ENCODE data around the gene GPATCH8. TPM values are rescaled to one million over a fixed set of nuclear protein-coding genes. Genes with fewer than 3 reads are reported as not detected.

GPATCH8 gene
- total RNA-seq, 1 experiment from 2014 or later = 51.5 TPM

DNA sequence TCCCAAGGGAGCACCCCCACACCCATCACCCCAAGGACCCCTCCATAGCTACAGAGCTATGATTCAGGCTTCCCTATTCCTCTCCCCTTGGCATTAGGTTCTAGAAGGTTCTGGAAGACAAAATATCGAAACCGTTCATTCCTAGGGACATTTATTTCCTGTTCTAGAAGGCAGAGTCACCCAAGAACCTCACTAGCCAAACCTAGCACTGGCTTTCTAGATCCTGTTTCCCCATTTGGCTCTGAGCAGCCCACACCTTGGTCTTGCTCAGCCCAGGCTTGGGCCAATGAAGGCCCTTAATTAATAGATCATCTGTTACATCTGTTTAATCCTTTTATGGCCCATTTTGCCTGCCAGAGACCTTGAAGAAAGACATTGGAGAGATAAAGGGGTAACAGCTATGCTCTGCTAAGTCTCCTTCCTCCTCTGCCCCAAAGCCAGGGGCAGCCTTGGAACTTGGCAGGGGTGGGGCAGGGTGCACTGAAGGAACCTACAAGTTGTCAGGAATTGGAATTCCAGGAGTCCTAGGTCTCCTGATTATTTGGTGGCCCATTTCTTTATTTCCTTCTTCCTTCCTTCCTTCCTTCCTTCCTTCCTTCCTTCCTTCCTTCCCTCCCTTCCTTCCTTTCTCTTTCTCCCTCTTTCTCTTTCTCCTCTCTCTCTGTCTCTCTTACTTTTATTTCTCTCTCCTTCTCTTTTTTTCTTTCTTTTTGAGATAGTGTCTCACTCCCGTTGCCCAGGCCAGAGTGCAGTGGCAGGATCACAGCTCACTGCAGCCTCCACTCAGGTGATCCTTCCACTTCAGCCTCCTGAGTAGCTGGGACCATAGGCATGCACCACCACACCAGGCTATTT is 45.4 kb upstream of the GPATCH8 start:
- H2AFZ ChIP-seq (ENCODE audit: low read length) = no peak overlapping the region
- no peak overlapping the region for H3K27ac ChIP-seq (ENCODE audit: insufficient read length, low read depth, low read length)
- no peak overlapping the region for H3K18ac ChIP-seq (ENCODE audit: insufficient read length, low read depth, low read length)
- H3K56ac ChIP-seq (ENCODE audit: insufficient read length, low read depth, low read length) = no peak overlapping the region
- Mint-ChIP-seq H3K36me3 (ENCODE audit: insufficient read depth in 1 of 3, low read depth in 3 of 3) (peaks cover 0 to 6% (median 4%) of the 10 kb centered on the region in 3 experiments; a peak in 4 of 7 replicates), H3K4me1 (peaks cover 69 to 74% of the 10 kb centered on the region in 2 experiments), H3K27ac (peak overlapping the region in 2 of 3 experiments; percentile 52; a peak in 2 of 7 replicates), H3K4me3 (peak overlapping the region in 1 of 2 experiments; percentile 22; a peak in 1 of 5 replicates), H3K9me3 (peaks cover 2 to 5% of the 10 kb centered on the region in 2 experiments; a peak in 3 of 5 replicates), H3K27me3 (ENCODE audit: low read depth) (peaks cover 86% of the 10 kb centered on the region)
- H3K4ac ChIP-seq (ENCODE audit: low read depth, low read length) = no peak overlapping the region
- no peaks in the 10 kb centered on the region for H3K23me2 ChIP-seq (ENCODE audit: insufficient read length, low read depth, low read length, poor library complexity, severe bottlenecking)
- TF ChIP-seq, protein P1, sequence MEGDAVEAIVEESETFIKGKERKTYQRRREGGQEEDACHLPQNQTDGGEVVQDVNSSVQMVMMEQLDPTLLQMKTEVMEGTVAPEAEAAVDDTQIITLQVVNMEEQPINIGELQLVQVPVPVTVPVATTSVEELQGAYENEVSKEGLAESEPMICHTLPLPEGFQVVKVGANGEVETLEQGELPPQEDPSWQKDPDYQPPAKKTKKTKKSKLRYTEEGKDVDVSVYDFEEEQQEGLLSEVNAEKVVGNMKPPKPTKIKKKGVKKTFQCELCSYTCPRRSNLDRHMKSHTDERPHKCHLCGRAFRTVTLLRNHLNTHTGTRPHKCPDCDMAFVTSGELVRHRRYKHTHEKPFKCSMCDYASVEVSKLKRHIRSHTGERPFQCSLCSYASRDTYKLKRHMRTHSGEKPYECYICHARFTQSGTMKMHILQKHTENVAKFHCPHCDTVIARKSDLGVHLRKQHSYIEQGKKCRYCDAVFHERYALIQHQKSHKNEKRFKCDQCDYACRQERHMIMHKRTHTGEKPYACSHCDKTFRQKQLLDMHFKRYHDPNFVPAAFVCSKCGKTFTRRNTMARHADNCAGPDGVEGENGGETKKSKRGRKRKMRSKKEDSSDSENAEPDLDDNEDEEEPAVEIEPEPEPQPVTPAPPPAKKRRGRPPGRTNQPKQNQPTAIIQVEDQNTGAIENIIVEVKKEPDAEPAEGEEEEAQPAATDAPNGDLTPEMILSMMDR (conservative IDR thresholded peaks at IDR 0.05) = no peak
- no peak overlapping the region for H3K9ac ChIP-seq (ENCODE audit: extremely low read depth, insufficient read length, low read length)
- H3K27me3 ChIP-seq (ENCODE audit: insufficient read depth, low read length) = peaks cover 21% of the 10 kb centered on the region; the same call in 1 of the 2 replicates
- no peak overlapping the region for H2BK15ac ChIP-seq (ENCODE audit: low read depth, low read length)
- H2BK5ac ChIP-seq (ENCODE audit: insufficient read length, low read length) = no peak overlapping the region
- no peak overlapping the region for H2BK12ac ChIP-seq (ENCODE audit: insufficient read length, low read depth, low read length)
- H3K79me1 ChIP-seq (ENCODE audit: insufficient read depth, low read depth, low read length, poor library complexity, severe bottlenecking) = no peaks in the 10 kb centered on the region
- no peak overlapping the region for H3T11ph ChIP-seq (ENCODE audit: low read length)
- WGBS (ENCODE audit: extremely low coverage, insufficient read length, low lambda C conversion rate) = no CpG with 5 or more reads among the region's 3 CpGs
- no peak for DNase-seq
- H4K20me1 ChIP-seq (ENCODE audit: control insufficient read depth, insufficient read depth, insufficient read length) = no peaks in the 10 kb centered on the region
- no peak overlapping the region for H4K5ac ChIP-seq (ENCODE audit: insufficient read length, low read depth, low read length)
- no peak overlapping the region for H4K91ac ChIP-seq (ENCODE audit: insufficient read length, low read depth, low read length)
- no peak overlapping the region for H2AK5ac ChIP-seq (ENCODE audit: insufficient read length, low read length)
- no peak overlapping the region for H2BK20ac ChIP-seq (ENCODE audit: low read depth, low read length, poor library complexity, severe bottlenecking)
- no peak overlapping the region for H3K23ac ChIP-seq (ENCODE audit: insufficient read length, low read depth, low read length)
- no peak overlapping the region for H3K14ac ChIP-seq (ENCODE audit: insufficient read depth, low read length)
- H3K9me3 ChIP-seq (ENCODE audit: control insufficient read depth, low read depth, low read length) = no peaks in the 10 kb centered on the region
- H3K79me2 ChIP-seq (ENCODE audit: insufficient read depth, low read length) = no peaks in the 10 kb centered on the region
- H4K8ac ChIP-seq (replicated peaks; ENCODE audit: insufficient read length, low read depth, low read length) = no peak overlapping the region
- no peak overlapping the region for H2BK120ac ChIP-seq (ENCODE audit: low read depth, low read length, poor library complexity, severe bottlenecking)
- peaks cover 22% of the 10 kb centered on the region for H3K4me1 ChIP-seq (ENCODE audit: insufficient read depth, low read length)
- H3K4me2 ChIP-seq (ENCODE audit: insufficient read depth, insufficient read length, low read length) = no peak overlapping the region
